Measurements from ENCODE around the gene IPO4. TPM values are rescaled to one million over a fixed set of nuclear protein-coding genes. Genes with fewer than 3 reads are reported as not detected.

The IPO4 gene
- total RNA-seq, 4 donors from 2014 or later, result 25.1 to 40.0 (median 32.6) TPM

DNA sequence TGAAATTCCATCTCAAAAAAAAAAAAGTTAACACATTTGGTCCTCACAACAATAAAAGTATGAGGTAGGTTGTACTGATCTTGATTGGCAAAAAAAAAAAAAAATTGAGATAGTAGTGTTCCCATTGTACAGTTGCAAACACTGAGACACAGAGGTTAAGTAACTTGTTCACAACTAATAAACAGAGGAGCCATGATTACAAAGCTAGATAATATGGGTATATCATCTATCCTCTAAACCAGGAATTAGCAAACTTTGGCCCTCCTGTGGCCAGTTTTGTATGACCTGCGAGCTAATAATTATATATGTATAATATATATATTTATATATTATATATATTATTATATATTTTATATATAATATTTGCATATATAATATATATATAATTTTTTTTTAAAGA is 54.9 kb downstream of the IPO4 start:
- TF ChIP-seq, protein P1, sequence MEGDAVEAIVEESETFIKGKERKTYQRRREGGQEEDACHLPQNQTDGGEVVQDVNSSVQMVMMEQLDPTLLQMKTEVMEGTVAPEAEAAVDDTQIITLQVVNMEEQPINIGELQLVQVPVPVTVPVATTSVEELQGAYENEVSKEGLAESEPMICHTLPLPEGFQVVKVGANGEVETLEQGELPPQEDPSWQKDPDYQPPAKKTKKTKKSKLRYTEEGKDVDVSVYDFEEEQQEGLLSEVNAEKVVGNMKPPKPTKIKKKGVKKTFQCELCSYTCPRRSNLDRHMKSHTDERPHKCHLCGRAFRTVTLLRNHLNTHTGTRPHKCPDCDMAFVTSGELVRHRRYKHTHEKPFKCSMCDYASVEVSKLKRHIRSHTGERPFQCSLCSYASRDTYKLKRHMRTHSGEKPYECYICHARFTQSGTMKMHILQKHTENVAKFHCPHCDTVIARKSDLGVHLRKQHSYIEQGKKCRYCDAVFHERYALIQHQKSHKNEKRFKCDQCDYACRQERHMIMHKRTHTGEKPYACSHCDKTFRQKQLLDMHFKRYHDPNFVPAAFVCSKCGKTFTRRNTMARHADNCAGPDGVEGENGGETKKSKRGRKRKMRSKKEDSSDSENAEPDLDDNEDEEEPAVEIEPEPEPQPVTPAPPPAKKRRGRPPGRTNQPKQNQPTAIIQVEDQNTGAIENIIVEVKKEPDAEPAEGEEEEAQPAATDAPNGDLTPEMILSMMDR (IDR thresholded peaks at IDR 0.05), result no peak
- no peak for TF ChIP-seq POLR2A (IDR thresholded peaks at IDR 0.05)
- no peak for DNase-seq (ENCODE audit: low spot score in 2 of 2)
- H3K4me3 ChIP-seq (ENCODE audit: low read depth, poor library complexity, severe bottlenecking), result no peak overlapping the region
- intact Hi-C loops (cut with DNase I; ENCODE audit: low total_unique reads), result no loop called here
- 93 to 98% methylated on average over 1 of the region's 1 CpG for WGBS, 2 donors

DNA sequence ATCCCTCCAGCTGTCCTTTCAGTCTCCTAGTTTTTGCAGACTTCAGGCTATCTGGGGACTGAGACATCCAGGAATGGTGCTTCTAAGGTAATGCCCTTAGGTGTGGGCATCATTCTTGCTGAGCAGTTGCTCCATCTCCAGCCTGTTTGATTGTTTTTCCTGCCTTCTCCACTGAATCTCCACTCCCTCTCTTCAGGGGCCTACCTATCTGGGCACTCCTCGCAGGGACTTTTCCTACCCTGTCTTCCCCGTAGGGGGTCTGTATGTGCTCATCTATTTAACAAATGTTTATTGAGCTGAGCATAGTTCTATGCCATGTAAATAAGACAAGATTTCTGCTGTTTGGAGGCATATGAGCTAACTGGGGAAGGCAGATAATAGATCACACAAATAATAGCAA is 55.6 kb downstream of the IPO4 start:
- H3K4me3 ChIP-seq (ENCODE audit: low read depth, poor library complexity, severe bottlenecking), result no peak overlapping the region
- no peak for DNase-seq (ENCODE audit: low spot score in 2 of 2)
- intact Hi-C loops (cut with DNase I; ENCODE audit: low total_unique reads), result no loop called here
- TF ChIP-seq, protein P1 (IDR thresholded peaks at IDR 0.05), result no peak
- TF ChIP-seq POLR2A (IDR thresholded peaks at IDR 0.05), result no peak
- 94% methylated on average over 2 of the region's 2 CpGs for WGBS, 2 donors

DNA sequence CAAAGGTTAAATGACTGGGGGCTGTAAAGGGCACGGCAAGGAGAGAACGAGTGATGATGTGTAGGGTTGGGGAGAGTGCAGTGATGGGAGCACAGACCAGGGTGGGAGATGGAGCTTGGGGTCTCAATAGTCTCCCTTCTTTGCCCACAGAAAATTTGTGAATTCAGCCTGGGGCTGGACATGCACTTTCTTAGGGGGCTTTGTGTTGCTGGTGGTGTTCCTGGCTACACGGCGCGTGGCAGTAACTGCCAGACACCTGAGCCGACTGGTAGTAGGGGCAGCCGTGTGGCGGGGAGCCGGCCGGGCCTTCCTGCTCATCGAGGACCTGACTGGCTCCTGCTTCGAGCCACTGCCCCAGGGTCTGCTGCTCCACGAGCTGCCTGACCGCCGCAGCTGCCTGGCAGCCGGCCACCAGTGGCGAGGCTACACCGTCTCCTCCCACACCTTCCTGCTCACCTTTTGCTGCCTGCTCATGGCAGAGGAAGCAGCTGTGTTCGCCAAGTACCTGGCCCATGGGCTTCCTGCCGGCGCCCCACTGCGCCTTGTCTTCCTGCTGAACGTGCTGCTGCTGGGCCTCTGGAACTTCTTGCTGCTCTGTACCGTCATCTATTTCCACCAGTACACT is 56.4 kb downstream of the IPO4 start:
- WGBS, 2 donors, result 48 to 58% methylated on average over 16 to 24 of the region's 24 CpGs
- intact Hi-C loops (cut with DNase I; ENCODE audit: low total_unique reads), result no loop called here
- TF ChIP-seq, protein P1 (IDR thresholded peaks at IDR 0.05), result no peak
- no peak for TF ChIP-seq POLR2A (IDR thresholded peaks at IDR 0.05)
- no peak overlapping the region for H3K4me3 ChIP-seq (ENCODE audit: low read depth, poor library complexity, severe bottlenecking)
- no peak for DNase-seq (ENCODE audit: low spot score in 2 of 2)

- H3K4me3 ChIP-seq (ENCODE audit: low read depth, poor library complexity, severe bottlenecking), result no peak overlapping the region
- no peak for DNase-seq (ENCODE audit: low spot score in 2 of 2)
- intact Hi-C loops (cut with DNase I; ENCODE audit: low total_unique reads), result no loop called here
- no peak for TF ChIP-seq POLR2A (IDR thresholded peaks at IDR 0.05)
- TF ChIP-seq, protein P1 (IDR thresholded peaks at IDR 0.05), result no peak
- WGBS, 2 donors, result 78 to 83% methylated on average over 15 of the region's 15 CpGs
These were observed 57.1 kb downstream of the IPO4 start for GRCh38 chr14:24131549-24131966.

GRCh38 chr14:24130717-24131548 is 57.7 kb downstream of the IPO4 start:
- intact Hi-C loops (cut with DNase I; ENCODE audit: low total_unique reads), result no loop called here
- H3K4me3 ChIP-seq (ENCODE audit: low read depth, poor library complexity, severe bottlenecking), result no peak overlapping the region
- DNase-seq (ENCODE audit: low spot score in 2 of 2), result no peak
- TF ChIP-seq, protein P1 (IDR thresholded peaks at IDR 0.05), result no peak
- TF ChIP-seq POLR2A (IDR thresholded peaks at IDR 0.05), result no peak
- WGBS, 2 donors, result 66 to 71% methylated on average over 6 to 7 of the region's 7 CpGs
